ENCODE results near the gene FOXP1.

- TF ChIP-seq, protein P1, sequence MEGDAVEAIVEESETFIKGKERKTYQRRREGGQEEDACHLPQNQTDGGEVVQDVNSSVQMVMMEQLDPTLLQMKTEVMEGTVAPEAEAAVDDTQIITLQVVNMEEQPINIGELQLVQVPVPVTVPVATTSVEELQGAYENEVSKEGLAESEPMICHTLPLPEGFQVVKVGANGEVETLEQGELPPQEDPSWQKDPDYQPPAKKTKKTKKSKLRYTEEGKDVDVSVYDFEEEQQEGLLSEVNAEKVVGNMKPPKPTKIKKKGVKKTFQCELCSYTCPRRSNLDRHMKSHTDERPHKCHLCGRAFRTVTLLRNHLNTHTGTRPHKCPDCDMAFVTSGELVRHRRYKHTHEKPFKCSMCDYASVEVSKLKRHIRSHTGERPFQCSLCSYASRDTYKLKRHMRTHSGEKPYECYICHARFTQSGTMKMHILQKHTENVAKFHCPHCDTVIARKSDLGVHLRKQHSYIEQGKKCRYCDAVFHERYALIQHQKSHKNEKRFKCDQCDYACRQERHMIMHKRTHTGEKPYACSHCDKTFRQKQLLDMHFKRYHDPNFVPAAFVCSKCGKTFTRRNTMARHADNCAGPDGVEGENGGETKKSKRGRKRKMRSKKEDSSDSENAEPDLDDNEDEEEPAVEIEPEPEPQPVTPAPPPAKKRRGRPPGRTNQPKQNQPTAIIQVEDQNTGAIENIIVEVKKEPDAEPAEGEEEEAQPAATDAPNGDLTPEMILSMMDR (conservative IDR thresholded peaks at IDR 0.05; ENCODE audit: low read depth, low read length), result no peak
- no peak for TF ChIP-seq EZH2 (IDR thresholded peaks at IDR 0.05; ENCODE audit: borderline replicate concordance, low read depth, low read length, poor library complexity, severe bottlenecking)
Observed at GRCh38 chr3:71120012-71120411, 463.5 kb downstream of the FOXP1 start.
